HT1080 (cell line): ENCODE results near the gene ZNF446. TPM values are rescaled to one million over a fixed set of nuclear protein-coding genes. Genes with fewer than 3 reads are reported as not detected.
"Not testable (repeated sequence)": the region's sequence is repeated elsewhere in the genome, so short reads cannot be mapped to it uniquely, and the experiment has no call there.

Experiments
- DNase-seq: peaks from one replicate; pipeline ENCODE4 v3.0.0-alpha.2; 2015; ENCODE audit warnings: low read depth
- polyA plus RNA-seq, 2 experiments: library from polyadenylated mRNA; depleted of rRNA; stranded (reverse); fragments of >200 nt; gene quantifications; 2 replicates each; pipeline ENCODE4 v1.2.3, GENCODE V29; 2015
- total RNA-seq: library from RNA; depleted of rRNA; stranded (reverse); fragments of >200 nt; shearing (Covaris generic); gene quantifications from 2 replicates; pipeline ENCODE4 v1.2.3, GENCODE V29; 2014; rRNA removed

The ZNF446 gene
- total RNA-seq: 9.7 and 13.2 TPM in 2 replicates
- polyA plus RNA-seq (2015; cell fraction: cytosol; rRNA removed): 11.1 and 14.7 TPM in 2 replicates
- 20.2 and 23.2 TPM in 2 replicates for polyA plus RNA-seq (2015; cell fraction: nucleus; rRNA removed)

- DNase-seq: peak; percentile 99
These were observed at the start of gene ZNF446 for GRCh38 chr19:58475714-58476497. TSS of gene ZNF446 (plus strand) at chr19:58476352. CDS start at chr19:58477219, 867 bp downstream.

- no peak for DNase-seq
These were observed 47.5 kb upstream of the ZNF446 start for GRCh38 chr19:58428617-58429016.

DNA sequence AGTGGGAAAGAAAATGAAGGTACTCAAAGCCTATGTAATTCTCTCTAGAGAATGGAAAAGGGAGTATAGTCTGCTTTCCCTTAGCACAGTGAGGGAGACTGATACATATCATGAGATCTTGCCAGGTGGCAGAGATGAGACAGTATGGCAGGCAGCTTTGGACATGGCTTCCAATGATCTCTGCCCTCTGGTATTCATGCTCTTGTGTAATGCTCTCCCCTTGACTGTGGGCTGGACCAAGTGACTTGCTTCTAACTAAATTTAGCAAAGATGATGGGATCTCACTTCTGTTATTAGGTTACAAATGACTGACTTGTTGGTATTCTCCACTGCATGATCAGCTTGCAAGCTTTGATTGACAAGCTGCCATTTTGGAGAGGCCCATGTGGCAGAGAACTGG is 46.4 kb upstream of the ZNF446 start:
- no peak for DNase-seq

- DNase-seq: no peak
These were observed 41.9 kb upstream of the ZNF446 start for GRCh38 chr19:58434217-58434616.

DNA sequence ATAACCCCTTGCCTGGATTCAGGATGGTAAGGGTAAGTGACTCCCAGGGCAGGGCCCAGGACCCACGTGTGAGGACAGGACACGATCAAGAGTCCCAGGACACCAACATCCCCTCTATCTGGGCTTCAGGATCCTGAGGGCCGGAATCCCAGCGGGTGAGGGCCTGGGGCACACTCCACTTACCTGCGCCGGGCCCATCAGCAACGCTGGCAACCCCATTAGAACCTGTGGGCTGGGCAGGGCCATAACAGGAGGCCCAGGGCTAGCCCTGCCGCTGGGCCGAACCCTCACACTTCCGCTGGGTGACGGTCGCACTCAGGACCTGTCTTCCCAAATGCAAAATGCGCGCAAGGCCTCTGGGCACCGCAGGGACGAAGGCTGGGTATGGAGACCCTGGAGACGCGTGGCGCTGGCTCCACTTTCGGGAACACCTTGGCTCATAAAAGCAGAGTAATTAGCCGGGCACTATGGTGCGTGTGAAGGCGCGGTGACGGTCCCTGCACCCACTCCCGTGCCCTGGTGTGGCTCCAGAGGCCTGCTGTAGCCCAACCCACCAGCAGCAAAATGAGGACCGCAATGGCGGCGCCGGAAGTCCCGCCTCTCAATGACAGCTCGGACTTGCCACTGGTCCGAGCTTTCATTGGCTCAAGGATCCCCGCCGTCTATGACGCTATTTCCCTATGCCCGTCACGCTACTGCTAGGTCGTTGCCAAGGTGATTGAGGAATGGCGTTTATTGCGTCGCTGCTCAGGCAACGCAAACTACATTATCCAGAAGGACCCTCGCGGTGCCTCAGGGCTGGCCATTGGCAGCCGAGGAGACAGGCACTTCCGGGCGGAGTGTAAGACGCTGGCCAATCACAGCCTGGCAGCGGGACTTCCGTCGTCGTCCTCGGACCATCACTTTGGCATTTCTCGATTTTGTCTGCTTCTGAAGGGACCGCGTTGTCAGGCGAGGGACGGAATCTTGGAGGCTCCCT is 36.3 kb upstream of the ZNF446 start, which contains the start of gene ZNF132:
TSS of gene ZNF132 (minus strand) at position 578 of the 979 bp plus-strand sequence. CDS start at position 246, 332 bp downstream.
- peak; percentile 97 for DNase-seq

- no peak for DNase-seq
These were observed 35.6 kb upstream of the ZNF446 start for GRCh38 chr19:58440556-58440955.

GRCh38 chr19:58442986-58443385 is 33.2 kb upstream of the ZNF446 start:
- peak; percentile 15 for DNase-seq

DNA sequence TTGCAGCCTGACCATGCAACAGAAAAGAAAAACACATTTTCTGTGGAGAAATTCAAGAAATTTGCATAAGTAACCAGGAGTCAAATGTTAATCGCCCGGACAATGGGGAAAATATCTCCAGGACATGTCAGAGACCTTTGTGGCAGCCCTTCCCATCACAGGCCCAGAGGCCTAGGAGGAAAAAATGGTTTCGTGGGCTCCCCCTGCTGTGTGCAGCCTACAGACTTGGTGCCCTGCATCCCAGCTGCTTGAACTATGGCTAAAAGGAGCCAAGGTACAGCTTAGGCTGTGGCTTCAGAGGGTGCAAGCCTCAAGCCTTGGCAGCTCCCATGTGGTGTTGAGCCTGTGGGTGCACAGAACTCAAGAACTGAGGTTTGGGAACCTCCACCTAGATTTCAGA is 27.3 kb upstream of the ZNF446 start:
- not testable (repeated sequence) for DNase-seq

DNA sequence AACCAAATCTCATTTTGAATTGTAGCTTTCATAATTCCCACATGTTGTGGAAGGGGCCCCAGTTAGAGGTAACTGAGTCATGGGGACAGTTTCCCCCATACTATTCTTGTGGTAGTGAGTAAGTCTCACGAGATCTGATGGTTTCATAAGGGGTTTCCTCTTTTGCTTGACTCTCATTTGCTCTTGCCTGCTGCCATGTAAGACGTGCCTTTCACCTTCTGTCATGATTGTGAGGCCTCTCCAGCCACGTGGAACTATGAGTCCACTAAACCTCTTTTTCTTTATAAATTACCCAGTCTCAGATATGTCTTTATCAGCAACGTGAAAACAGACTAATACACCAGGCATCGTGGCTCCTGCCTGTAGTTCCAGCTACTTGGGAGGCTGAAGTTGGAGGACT is 26.2 kb upstream of the ZNF446 start:
- not testable (repeated sequence) for DNase-seq

DNA sequence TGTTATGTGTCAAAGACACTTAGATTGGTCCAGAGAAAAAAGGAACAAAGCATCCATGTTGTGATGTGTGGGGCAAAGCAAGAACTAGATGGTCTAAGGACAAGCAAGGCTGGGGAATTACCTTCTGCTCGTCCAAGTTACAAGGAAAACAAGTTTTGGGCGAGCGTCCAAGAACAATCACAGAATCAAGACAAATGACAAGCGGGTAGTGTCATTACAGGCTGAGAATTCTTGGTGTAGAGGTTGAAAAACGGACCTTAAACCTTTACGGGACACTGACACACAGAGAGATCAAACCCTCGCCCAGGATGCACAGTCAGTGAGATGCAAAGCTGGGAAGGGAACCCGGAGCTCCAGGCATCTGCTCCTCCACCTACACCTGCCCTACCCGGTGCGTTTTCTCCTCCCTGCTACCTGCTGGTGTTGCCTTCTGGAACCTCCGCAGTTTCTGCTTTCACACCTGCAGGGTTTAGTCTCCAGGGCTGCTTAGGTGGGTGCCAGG is 25.2 kb upstream of the ZNF446 start:
- DNase-seq: no peak

- peak; percentile 94 for DNase-seq
These were observed 24.6 kb upstream of the ZNF446 start, which contains the start of gene ZNF324B for GRCh38 chr19:58451358-58452101. TSS of gene ZNF324B (plus strand) at chr19:58451622. CDS start at chr19:58453702, 2,080 bp downstream.

DNA sequence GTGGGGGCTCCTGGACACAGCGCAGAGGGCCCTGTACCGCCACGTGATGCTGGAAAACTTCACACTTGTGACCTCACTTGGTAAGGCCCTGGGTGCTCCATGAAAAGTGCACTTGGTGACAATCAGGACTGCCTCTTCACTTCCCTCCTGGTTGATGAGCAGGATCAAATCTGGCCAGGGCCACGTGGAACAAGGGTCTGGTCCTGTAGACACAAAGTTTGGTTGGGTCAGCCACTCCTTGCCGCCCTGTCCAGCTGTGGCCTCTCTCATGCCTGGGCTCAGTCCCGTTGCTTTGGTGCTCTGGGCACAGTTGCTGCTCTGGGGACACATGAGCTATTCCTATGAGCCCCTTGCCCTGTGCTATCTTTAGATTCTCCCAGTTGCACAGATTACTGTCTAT is 22.4 kb upstream of the ZNF446 start:
- DNase-seq: no peak

GRCh38 chr19:58455306-58455705 is 20.8 kb upstream of the ZNF446 start:
- DNase-seq: no peak

DNA sequence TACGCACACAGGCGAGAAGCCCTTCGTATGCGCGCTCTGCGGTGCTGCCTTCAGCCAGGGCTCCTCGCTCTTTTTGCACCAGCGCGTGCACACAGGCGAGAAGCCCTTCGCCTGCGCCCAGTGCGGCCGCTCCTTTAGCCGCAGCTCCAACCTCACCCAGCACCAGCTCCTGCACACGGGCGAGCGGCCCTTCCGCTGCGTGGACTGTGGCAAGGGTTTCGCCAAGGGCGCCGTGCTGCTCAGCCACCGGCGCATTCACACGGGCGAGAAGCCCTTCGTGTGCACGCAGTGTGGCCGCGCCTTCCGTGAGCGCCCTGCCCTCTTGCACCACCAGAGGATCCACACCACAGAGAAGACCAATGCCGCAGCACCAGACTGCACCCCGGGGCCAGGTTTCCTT is 20.0 kb upstream of the ZNF446 start:
- no peak for DNase-seq

- DNase-seq: no peak
These were observed 16.1 kb upstream of the ZNF446 start for GRCh38 chr19:58460039-58460438.

- DNase-seq: no peak
These were observed 9.9 kb upstream of the ZNF446 start for GRCh38 chr19:58466089-58466759.

GRCh38 chr19:58466760-58467589 is 9.2 kb upstream of the ZNF446 start, which contains the start of gene ZNF324:
TSS of gene ZNF324 (plus strand) at chr19:58467080. CDS start at chr19:58469186, 2,106 bp downstream.
- DNase-seq: peak; percentile 93

DNA sequence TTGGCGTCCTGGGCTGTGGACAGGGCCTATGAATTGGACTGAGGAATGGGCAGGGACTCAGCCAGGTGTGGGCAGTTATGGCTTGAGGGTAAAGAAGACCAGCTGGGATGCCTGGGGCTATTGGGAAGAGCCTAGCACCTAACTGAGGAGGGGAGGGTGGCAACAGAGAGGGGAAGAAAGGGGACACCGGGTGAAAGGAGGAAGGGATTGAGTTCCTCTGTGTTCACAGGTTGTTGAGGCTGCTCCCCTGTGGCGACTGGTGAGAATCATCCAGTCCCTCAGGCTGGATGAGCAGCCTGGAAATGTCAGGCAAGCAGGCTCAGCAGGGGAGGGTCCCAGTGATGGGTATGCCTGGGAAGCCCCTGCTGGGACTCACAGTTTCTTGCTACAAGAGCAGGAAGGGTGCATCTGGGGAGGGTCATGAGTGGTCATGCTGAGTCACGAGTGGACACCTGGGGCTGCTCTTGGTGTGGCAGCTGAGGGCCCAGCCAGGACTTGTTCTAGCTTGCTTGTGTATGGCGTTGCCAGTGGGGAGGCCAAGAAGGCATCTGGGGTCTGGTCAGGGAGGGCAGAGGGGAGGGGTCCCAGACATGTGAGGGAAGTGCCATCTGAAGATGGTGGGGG is 7.8 kb upstream of the ZNF446 start:
- DNase-seq: no peak
